Measurements from ENCODE around the gene FOXI3.
"Not testable (repeated sequence)": the region's sequence is repeated elsewhere in the genome, so short reads cannot be mapped to it uniquely, and the experiment has no call there.

FOXI3 gene

DNA sequence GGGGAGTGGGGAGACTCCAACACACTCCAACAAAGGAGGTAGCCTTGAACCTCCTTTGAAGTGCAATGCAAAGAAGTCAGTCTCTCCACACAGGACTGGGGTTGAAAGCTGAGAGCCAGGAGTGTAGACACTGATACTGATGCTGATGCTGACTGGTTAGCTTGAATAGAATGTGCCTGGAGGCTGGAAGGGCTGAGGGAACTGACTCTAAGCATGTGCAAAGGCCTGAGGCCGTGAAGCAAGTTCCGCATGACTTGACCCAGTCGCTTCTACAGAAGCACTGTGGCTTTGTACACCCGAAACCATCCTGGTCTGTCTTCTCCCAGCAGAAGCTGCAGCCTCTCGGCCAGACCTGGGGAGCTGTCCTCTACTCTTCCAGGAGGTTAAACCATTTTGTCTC lies 10.4 kb downstream of the FOXI3 start:
- peak; percentile 84 for DNase-seq (ENCODE audit: low read depth, low spot score)

GRCh38 chr2:88437010-88437409 lies 15.5 kb downstream of the FOXI3 start:
- DNase-seq (ENCODE audit: low read depth, low spot score), result no peak

- DNase-seq (ENCODE audit: low read depth, low spot score), result peak; percentile 86
Measured at GRCh38 chr2:88429929-88430328, 22.6 kb downstream of the FOXI3 start.

DNA sequence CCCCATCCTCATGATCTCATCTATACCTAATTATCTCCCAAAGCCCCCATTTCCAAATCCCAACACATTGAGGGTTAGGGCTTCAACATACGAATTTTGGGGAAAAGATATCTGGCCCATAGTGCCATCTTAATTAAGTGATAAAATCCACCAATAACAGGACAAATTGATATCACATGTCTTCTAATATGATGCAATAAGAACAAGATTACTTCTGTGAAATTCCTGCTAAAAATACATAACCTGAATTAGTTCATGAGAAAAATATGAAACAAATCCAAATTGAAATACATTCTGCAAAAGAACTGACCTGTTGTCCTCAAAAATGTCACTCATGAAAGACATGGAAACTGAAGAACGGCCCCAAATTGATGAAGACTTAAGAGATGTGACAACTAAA lies 28.8 kb downstream of the FOXI3 start:
- no peak for DNase-seq (ENCODE audit: low read depth, low spot score)

DNA sequence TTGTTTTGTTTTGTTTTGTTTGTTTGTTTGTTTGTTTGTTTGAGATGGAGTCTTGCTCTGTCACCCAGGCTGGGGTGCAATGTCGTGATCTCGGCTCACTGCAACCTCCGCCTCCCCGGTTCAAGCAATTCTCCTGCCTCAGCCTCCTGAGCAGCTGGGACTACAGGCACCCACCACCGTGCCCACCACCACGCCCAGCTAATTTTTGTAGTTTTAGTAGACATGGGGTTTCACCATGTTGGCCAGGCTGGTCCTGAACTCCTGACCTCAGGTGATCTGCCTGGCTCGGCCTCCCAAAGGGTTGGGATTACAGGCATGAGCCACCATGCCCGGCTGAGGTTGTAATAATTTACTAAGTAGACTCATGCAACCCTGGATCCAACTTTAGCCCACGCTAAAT lies 33.4 kb downstream of the FOXI3 start:
- DNase-seq (ENCODE audit: low read depth, low spot score), result not testable (repeated sequence)

DNA sequence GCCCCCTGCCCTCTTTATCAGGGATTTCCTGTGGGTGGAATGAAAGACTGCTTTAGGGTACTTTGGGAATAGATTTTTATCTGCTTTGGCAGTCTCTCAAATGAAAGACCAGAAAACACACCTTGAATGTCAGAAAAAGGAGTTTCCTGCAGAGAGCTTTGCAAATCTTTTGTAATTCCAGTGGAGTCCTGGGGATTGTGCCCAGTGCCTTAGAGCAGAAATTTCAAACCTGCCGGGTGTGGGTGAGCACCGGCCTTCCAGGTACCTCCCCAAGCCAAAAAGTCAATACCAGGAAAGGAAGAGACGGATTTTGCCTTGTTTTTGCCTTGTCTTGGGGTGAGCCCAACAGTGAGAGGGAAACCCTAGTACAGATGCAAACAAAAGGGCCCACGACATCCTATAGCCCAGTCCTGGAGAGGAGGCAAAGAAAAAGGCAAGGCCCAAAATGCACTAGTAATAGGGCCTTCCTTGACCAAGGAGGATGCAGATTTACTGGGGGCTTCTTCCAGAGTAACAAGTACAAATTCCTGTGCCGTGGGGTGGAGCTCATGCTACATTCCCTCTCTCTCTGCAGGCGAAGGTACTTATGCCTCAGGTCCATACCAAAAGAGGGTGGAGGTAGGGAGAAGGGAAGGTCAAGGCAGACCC lies 36.4 kb downstream of the FOXI3 start:
- peak; percentile 80 for DNase-seq (ENCODE audit: low read depth, low spot score)

- not testable (repeated sequence) for DNase-seq (ENCODE audit: low read depth, low spot score)
Measured at GRCh38 chr2:88408870-88409269, 43.6 kb downstream of the FOXI3 start.

- DNase-seq (ENCODE audit: low read depth, low spot score), result no peak
Measured at GRCh38 chr2:88400037-88400767, 52.3 kb downstream of the FOXI3 start.

GRCh38 chr2:88398180-88398579 lies 54.3 kb downstream of the FOXI3 start:
- DNase-seq (ENCODE audit: low read depth, low spot score), result no peak
